Neuron (in vitro differentiated cells): ENCODE data around the gene PRDM10.

Source experiments
- H2AFZ ChIP-seq: one replicate; pipeline ENCODE4 v1.6.1; 2013; ENCODE audit warnings: low read depth, mild to moderate bottlenecking, inconsistent platforms, low read length, moderate library complexity
- H3K27me3 ChIP-seq: one replicate; pipeline ENCODE4 v1.6.1; 2013; ENCODE audit warnings: low read length; ENCODE audit not compliant: insufficient read depth
- H3K36me3 ChIP-seq: one replicate; pipeline ENCODE4 v1.6.1; 2013; ENCODE audit warnings: low read length; ENCODE audit not compliant: insufficient read depth
- H3K4me1 ChIP-seq: one replicate; pipeline ENCODE4 v1.6.1; 2013; ENCODE audit warnings: low read length; ENCODE audit not compliant: insufficient read depth
- H3K4me3 ChIP-seq: 2 replicates; pipeline ENCODE4 v1.5.1; 2013; ENCODE audit warnings: mild to moderate bottlenecking, low read length, moderate library complexity
- H3K9me3 ChIP-seq: one replicate; pipeline ENCODE4 v1.6.1; 2013; ENCODE audit warnings: low read length

The PRDM10 gene

DNA sequence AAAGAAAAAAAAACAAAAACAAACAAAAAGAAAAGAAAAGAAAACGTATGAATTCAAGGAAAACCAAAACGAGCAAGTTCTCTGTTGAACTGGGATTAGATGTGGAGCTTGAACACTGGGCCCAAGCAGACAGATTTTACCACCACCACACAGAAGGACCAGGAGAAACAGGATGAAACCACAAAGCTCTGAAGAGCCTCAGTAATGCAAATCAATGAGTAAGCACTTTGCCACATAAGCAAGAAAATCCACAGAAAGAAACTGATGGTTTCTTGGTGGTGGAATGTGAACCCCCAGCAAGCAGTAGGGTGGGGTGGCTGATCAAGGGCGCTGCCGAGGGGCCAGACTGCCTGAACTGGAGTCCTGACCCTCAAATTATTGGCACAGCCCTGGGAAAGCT lies 56.4 kb downstream of the PRDM10 start:
- H3K4me3 ChIP-seq, result no peak overlapping the region

DNA sequence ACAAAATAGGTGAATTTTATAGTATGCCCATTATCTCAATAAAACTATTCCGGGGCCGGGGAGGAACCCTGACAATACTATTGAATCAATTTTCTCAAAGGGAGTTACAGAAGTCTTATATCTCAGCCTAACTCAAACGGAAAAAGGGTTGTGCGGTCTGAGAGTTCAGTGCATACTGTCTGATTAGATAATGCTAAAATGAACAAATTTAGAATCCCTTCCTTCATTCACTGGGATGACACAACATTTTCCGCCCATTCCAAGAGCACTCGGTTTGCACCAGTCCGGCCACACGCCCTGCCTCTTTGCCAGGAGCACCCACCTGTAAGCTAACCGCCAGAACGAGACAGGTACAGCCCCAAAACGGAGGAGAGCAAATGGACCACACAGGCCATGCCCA lies 57.3 kb downstream of the PRDM10 start:
- Histone ChIP-seq H3K4me3 (no peak overlapping the region), H3K9me3 (peaks cover 4% of the 10 kb centered on the region), H3K36me3 (peaks cover 21% of the 10 kb centered on the region), H3K27me3 (no peaks in the 10 kb centered on the region), H3K4me1 (peaks cover 6% of the 10 kb centered on the region), H2AFZ (no peak overlapping the region)

More for the DNA sequence above, 56.4 kb downstream of the PRDM10 start:
- Histone ChIP-seq H3K9me3 (peaks cover 4% of the 10 kb centered on the region), H3K27me3 (no peaks in the 10 kb centered on the region), H3K36me3 (peaks cover 20% of the 10 kb centered on the region), H3K4me1 (peaks cover 8% of the 10 kb centered on the region), H2AFZ (no peak overlapping the region)

DNA sequence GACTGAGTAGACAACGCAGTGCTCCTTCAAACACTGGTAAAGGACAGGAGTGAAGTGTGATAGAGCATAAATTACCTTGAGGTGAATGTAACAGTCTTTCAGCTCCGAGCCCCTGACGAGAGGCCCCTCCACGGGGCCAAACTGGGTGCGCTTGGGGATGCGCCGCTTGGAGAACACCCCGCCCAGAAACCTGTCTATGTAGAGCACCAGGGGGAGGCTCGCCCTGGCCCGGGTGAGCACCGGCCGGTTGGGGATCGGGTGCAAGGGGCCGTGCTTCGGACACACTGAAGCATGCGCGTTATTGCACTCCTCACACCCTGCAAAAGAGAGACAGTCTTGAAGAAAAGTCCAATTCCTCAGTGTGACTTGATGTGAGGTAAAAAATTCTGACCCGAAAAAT lies 57.9 kb downstream of the PRDM10 start:
- Histone ChIP-seq H3K9me3 (peaks cover 4% of the 10 kb centered on the region), H3K27me3 (no peaks in the 10 kb centered on the region), H3K4me1 (no peaks in the 10 kb centered on the region), H2AFZ (no peak overlapping the region), H3K4me3 (no peak overlapping the region), H3K36me3 (peaks cover 21% of the 10 kb centered on the region)

DNA sequence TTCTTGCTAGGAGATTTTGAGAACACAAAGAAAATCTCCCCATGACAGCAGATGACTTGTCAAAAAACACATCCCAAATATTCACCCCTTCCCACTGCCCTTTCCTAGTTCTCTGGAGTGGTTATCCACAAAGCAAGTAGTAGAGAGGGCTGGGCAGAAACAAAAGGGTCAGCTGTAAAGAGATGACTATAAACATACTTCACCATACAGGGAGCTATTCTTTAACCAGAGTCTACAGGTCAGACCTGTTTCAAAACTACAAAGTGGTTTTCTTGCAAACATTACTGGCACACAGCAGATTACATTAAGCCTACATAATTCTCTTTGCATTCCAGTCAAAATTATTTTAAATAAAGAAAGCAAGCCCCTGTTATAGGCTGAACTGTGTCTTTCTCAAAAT lies 59.6 kb downstream of the PRDM10 start:
- no peak overlapping the region for H3K4me3 ChIP-seq
- no peak overlapping the region for H2AFZ ChIP-seq
- H3K9me3 ChIP-seq, result peaks cover 4% of the 10 kb centered on the region
- H3K27me3 ChIP-seq, result no peaks in the 10 kb centered on the region
- peaks cover 21% of the 10 kb centered on the region for H3K36me3 ChIP-seq
- no peaks in the 10 kb centered on the region for H3K4me1 ChIP-seq

DNA sequence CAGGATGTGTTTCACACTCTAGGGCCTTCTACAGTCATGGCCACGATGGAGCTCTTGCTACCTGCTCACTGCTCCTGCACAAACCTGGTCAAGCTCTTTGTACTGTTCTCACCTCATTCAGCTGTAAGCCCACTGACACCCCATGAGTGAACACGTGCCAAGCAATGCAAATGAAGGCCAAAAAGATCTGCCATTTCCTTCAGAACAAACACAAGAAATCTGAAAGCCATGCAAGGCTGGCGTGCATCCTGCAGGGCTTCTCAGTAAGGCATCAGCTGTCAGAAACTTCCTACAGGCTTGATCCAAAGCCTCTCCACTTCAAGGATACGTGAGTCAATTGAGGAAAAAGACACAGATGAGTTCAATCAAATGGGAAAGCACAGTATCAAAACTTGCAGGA lies 63.1 kb downstream of the PRDM10 start:
- no peak overlapping the region for H3K4me3 ChIP-seq
- H3K36me3 ChIP-seq, result peaks cover 5% of the 10 kb centered on the region
- H3K9me3 ChIP-seq, result no peaks in the 10 kb centered on the region
- no peaks in the 10 kb centered on the region for H3K27me3 ChIP-seq
- no peaks in the 10 kb centered on the region for H3K4me1 ChIP-seq
- no peak overlapping the region for H2AFZ ChIP-seq

DNA sequence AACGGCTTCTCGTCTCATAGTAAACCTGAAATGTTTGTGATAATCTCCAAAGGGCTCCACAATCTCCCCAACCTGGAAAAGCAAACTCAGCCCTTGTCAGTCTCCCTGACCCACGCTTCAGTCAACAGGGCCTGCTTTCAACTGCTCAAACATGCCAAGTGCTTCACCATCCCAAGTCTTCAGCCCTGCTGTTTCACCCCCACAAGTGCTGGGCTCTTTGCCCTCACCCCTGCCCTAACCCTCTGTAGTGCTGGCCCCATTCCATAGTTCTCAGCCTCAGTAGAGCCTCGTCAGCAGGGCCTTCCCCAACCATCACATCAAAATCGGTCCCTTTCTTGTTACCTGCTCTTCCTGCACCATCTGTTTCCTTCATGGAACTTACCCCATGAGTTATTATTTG lies 63.9 kb downstream of the PRDM10 start:
- Histone ChIP-seq H3K4me3 (no peak overlapping the region), H3K9me3 (no peaks in the 10 kb centered on the region), H3K4me1 (no peaks in the 10 kb centered on the region), H3K27me3 (no peaks in the 10 kb centered on the region), H2AFZ (no peak overlapping the region), H3K36me3 (peaks cover 5% of the 10 kb centered on the region)

DNA sequence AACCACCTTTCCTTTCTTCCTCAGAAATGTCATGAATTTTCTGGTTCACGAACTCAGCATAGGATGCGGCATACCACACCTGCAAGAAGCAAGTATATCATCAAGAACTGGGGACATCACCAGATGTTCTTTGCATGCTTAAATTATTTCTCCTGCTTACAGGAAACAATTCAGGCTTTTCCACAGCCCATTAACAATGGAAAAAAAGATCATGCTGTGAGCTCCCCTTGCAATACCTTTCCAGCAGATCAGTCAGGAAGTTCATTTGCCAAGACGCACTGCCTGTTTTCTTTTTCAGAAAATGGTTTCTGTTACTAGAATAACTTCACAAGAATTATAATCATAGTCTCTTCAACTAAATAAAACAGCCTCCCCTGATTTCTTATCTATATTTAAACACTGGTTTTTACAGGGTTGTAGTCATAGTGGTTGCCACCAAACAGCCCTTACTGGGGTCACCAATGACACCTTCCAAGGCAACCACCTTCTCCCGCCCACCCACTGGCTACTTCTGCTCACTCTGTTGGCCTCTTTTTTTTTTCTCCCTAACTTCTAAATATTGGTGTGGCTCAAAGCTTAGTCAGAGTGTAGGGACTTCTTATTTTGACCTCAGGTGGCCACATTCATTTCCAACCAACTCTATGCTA lies 64.9 kb downstream of the PRDM10 start:
- peaks cover 5% of the 10 kb centered on the region for H3K36me3 ChIP-seq
- H3K9me3 ChIP-seq, result no peaks in the 10 kb centered on the region
- H2AFZ ChIP-seq, result no peak overlapping the region
- no peak overlapping the region for H3K4me3 ChIP-seq
- no peaks in the 10 kb centered on the region for H3K4me1 ChIP-seq
- no peaks in the 10 kb centered on the region for H3K27me3 ChIP-seq

DNA sequence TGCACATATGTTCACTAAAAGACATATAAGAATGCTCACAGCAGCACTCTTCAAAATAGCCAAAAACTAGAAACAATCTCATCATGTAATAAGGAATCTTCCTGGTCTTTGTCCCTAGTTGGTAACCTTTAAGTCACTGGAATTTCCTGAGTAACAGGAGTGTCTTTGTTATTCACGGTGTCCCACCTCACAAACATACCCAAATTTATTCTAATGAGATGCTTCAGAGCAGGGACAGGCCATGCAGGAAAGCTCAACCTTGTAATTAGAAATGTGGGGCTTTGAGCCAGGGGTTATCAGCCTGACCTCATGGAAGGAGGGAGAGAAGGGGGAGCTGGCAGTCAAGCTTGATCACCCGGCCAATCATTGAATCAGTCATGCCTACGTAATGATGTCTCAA lies 66.9 kb downstream of the PRDM10 start:
- H2AFZ ChIP-seq, result no peak overlapping the region
- H3K9me3 ChIP-seq, result no peaks in the 10 kb centered on the region
- H3K4me1 ChIP-seq, result no peaks in the 10 kb centered on the region
- H3K36me3 ChIP-seq, result peaks cover 5% of the 10 kb centered on the region
- H3K4me3 ChIP-seq, result no peak overlapping the region
- no peaks in the 10 kb centered on the region for H3K27me3 ChIP-seq

DNA sequence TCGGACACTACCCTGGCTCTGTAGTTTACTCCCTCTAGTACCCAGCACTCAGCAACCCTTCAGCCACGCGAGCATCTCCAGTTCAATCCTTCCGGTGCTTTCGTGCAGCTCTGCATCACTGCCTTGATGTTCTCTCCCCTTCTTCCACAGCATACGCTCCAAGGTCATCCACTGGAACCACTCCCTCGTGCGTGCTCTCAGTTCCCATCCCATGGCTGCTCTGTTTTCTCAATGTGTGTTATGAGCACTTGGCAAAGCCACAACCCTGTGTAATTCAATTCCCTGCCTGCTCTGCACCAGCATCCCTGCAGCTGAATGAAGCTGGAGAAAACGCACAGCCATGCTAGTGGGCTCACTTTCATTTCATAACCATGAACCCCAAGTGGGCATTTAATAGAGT lies 68.7 kb downstream of the PRDM10 start:
- H3K4me3 ChIP-seq, result no peak overlapping the region
- no peak overlapping the region for H2AFZ ChIP-seq
- H3K9me3 ChIP-seq, result no peaks in the 10 kb centered on the region
- no peaks in the 10 kb centered on the region for H3K4me1 ChIP-seq
- peaks cover 12% of the 10 kb centered on the region for H3K36me3 ChIP-seq
- H3K27me3 ChIP-seq, result no peaks in the 10 kb centered on the region

DNA sequence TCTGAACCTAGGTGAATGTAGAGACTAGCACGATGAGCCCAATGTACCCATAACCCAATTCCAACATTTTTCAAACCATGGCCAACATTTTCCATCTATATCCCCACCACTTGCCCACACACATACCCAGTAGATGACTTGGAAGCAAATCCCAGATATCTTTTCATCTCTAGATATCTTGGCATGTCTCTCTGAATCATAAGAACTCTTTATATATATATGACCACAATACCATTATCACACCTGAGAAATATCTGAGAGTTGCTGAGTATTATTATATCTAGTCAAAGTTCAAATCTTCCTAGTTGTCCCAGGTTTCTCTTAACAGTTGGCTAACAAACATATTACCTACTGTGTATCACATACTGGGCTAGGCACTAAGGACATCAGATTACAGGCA lies 69.4 kb downstream of the PRDM10 start:
- Histone ChIP-seq H3K4me3 (no peak overlapping the region), H3K9me3 (no peaks in the 10 kb centered on the region), H2AFZ (no peak overlapping the region), H3K27me3 (no peaks in the 10 kb centered on the region), H3K36me3 (peaks cover 12% of the 10 kb centered on the region), H3K4me1 (no peaks in the 10 kb centered on the region)

DNA sequence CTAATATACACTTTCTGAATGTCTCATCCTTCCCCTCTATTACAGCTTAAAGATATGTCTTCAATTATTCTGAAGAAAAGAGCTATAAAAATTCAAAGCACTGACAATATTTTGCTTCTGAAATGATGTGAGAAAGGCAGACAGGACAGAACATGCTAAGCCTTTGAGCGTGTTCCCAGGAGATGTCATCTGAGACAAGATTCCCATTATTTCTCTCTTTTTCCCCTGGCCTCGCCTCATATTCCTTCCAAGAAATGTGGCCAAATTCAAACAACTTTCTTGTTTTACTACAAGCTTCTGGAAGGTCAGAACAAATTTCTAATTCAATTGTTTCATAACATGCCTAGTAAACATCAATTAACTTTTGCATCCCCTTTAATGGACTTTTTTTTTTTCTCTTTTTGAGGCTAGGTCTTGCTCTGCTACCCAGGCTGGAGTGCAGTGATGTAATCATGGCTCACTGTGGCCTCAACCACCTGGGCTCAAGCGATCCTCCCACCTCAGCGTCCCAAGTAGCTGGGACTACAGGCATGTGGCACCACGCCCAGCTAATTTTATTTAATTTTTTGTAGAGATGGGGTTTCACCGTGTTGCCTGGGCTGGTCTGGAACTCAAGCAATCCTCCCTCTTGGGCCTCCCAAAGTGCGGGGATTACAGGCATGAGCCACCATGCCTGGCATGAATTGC lies 70.1 kb downstream of the PRDM10 start:
- Histone ChIP-seq H3K27me3 (no peaks in the 10 kb centered on the region), H3K4me3 (no peak overlapping the region), H3K9me3 (no peaks in the 10 kb centered on the region), H2AFZ (no peak overlapping the region), H3K36me3 (peaks cover 12% of the 10 kb centered on the region), H3K4me1 (no peaks in the 10 kb centered on the region)

DNA sequence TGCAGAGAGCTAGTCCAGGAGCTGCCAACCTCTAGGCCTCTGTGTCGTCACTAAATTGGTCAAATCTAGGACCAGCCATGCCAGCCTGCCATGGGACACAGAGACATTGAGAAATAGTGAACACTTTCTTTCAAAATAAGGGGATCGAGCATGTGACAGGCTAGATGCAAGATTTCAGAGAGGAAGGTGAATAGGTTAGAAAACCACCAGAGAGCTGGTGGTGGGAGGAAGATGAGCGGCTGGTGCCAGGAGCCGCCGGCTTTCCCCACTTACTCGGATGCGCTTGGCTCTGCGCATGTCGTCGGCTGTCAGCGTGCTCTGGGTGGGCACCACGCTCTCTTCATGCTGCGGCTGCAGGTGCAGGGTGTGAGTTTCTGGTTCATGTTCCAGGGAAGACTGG lies 71.9 kb downstream of the PRDM10 start:
- Histone ChIP-seq H3K9me3 (no peaks in the 10 kb centered on the region), H3K27me3 (no peaks in the 10 kb centered on the region), H2AFZ (no peak overlapping the region), H3K4me1 (no peaks in the 10 kb centered on the region), H3K36me3 (peaks cover 12% of the 10 kb centered on the region), H3K4me3 (no peak overlapping the region)

DNA sequence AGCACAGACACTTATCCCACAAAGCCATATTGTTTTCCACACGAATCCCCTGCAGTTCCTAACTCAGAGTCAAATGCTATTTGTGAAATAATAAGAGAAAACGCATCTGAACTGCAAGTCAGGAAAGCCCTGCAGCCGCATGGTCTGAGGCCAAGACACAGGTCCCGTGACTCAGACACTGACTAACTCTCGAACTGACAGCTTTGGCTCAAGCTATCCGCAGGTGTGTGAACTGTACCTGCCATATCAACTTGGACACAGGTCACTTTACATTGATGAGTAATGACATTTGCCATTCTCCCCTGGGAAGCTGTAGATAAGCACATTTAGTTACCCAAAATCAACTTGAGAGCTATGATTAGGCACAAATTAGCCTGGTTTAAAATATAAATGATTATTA lies 72.3 kb downstream of the PRDM10 start:
- Histone ChIP-seq H3K4me1 (no peaks in the 10 kb centered on the region), H3K9me3 (no peaks in the 10 kb centered on the region), H3K36me3 (peaks cover 12% of the 10 kb centered on the region), H3K27me3 (no peaks in the 10 kb centered on the region), H2AFZ (no peak overlapping the region), H3K4me3 (no peak overlapping the region)

DNA sequence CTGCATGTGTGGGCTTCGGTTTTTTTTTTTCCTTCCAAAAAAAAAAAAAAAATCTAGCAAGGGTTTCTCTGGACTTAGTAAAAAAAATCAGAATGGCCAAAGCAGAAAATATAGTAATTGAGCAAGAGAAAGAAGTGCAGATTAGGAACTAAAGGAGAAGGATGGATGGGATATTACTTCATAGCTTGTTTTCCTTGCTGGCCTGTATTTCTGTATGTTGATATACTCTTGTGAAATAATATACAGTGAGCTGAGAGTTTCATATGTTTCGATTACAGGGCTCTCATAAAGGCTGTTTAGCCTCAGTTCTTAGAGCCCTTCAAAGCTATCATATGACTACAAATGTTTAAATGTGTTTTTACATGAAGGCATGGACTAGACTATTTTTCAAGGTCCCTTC lies 72.9 kb downstream of the PRDM10 start:
- no peaks in the 10 kb centered on the region for H3K9me3 ChIP-seq
- H2AFZ ChIP-seq, result no peak overlapping the region
- no peak overlapping the region for H3K4me3 ChIP-seq
- H3K4me1 ChIP-seq, result no peaks in the 10 kb centered on the region
- peaks cover 12% of the 10 kb centered on the region for H3K36me3 ChIP-seq
- H3K27me3 ChIP-seq, result no peaks in the 10 kb centered on the region
